ENCODE measurements around the gene ATOH8.

ATOH8 gene

GRCh38 chr2:85746321-85747004 is 7.3 kb upstream of the ATOH8 start:
- TF ChIP-seq Cebpa-rat (IDR thresholded peaks at IDR 0.05): no peak
- Histone ChIP-seq H3K36me3 (no peaks in the 10 kb centered on the region), H3K4me1 (peaks cover 47 to 78% (median 76%) of the 10 kb centered on the region in 10 experiments), H3K27ac (no peak overlapping the region), H3K9ac (peak overlapping the region in 2 of 11 experiments; percentile 9 to 24; a peak in 2 of 22 replicates), H3K9me3 (replicated peaks in 1 of 11) (no peaks in the 10 kb centered on the region), H3K4me3 (no peak overlapping the region; a peak in 1 of 20 replicates), H4K20me1 (peaks cover 0 to 23% (median 8%) of the 10 kb centered on the region in 11 experiments; a peak in 12 of 22 replicates), H3K4me2 (peak overlapping the region; percentile 70 to 89 (median 85)), H3K27me3 (peaks cover 8 to 55% (median 12%) of the 10 kb centered on the region in 11 experiments)

DNA sequence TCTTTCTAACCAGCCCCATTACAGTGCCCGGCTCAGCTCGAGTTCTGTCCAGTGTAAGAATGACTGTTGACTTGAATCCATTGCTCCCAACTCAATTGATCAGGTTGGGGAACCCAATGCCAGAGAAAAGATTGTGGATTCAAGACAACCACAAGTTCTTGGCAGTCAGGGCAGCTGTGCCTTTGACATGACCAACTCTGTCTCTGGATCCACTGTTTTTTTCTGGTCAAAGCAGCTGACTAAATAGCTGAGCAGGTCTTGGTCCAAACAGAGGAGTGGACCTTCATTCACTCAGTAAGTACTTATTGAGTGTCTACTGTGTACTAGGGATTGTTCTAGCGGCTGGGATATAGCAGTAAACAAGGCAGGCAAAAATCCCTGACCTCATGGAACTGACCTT is 6.3 kb upstream of the ATOH8 start:
- H3K9me3 ChIP-seq (replicated peaks in 1 of 11): no peaks in the 10 kb centered on the region
- H3K4me3 ChIP-seq: no peak overlapping the region
- peaks cover 18 to 60% (median 22%) of the 10 kb centered on the region in 11 experiments for H3K27me3 ChIP-seq
- H4K20me1 ChIP-seq: peaks cover 0 to 33% (median 16%) of the 10 kb centered on the region in 11 experiments; a peak in 12 of 22 replicates
- no peak overlapping the region for H3K9ac ChIP-seq
- peaks cover 47 to 70% (median 67%) of the 10 kb centered on the region in 10 experiments for H3K4me1 ChIP-seq
- no peak overlapping the region for H3K27ac ChIP-seq
- peak overlapping the region in 10 of 11 experiments; percentile 55 to 89 (median 79); a peak in 20 of 22 replicates for H3K4me2 ChIP-seq
- no peaks in the 10 kb centered on the region for H3K36me3 ChIP-seq
- no peak for TF ChIP-seq Cebpa-rat (IDR thresholded peaks at IDR 0.05)

- H3K4me1 ChIP-seq: peaks cover 48 to 64% (median 61%) of the 10 kb centered on the region in 10 experiments
- H3K4me2 ChIP-seq: peak overlapping the region; percentile 55 to 89 (median 76)
- H3K27ac ChIP-seq: peak overlapping the region in 2 of 11 experiments; percentile 35 to 39; a peak in 3 of 22 replicates
- no peak overlapping the region for H3K4me3 ChIP-seq
- H3K9me3 ChIP-seq (replicated peaks in 1 of 11): no peaks in the 10 kb centered on the region
- H3K36me3 ChIP-seq: no peaks in the 10 kb centered on the region
- no peak for TF ChIP-seq Cebpa-rat (IDR thresholded peaks at IDR 0.05)
- peaks cover 0 to 40% (median 18%) of the 10 kb centered on the region in 11 experiments; a peak in 14 of 22 replicates for H4K20me1 ChIP-seq
- peaks cover 25 to 60% (median 30%) of the 10 kb centered on the region in 11 experiments for H3K27me3 ChIP-seq
- H3K9ac ChIP-seq: 0 out of 22 replicates have a peak overlapping the region, but pooled peaks of 1 of the 11 experiments have one; percentile 16
These were observed 5.6 kb upstream of the ATOH8 start for GRCh38 chr2:85748039-85748734.

DNA sequence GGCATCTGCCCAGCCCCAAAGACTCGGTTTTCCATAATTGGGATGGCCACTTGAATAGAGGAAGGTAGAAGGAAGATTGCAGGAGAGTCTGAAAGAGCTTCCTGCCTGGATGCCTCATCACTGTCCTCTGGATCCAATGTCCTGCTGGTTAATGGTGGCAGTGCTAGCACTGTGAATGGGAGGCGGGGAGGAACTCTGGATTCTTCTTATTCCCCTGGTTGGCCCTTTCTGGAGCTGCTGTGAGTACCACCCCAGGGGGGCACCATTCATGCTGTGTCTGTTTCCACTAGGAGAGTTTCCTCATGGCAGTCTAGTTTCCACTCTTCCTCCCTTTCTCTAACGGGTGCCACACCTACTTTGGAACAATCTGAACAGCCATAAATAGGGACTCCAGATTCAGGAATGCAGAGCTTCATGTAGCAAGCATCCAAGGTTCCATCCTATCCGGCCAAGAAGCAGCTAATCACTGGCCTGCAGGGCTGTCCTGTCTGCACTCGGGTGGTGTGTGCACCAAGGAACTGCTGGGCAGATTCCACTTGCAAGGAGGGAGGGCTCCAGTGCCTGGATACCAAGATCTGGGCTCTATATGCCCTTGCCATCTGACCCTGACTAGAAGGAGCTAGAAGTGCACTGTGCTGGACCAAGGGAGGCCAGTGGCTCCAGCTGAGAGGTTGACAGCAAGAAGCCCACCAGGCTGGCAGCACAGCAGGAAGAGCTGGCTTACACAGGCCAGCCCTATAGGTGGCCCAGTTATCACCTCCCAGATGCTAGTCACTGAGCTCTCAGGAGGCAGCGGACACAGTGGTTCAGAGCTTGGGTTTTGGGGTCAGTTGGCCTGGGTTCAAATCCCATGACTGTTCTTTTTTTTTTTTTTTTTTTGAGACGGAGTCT is 4.6 kb upstream of the ATOH8 start:
- H3K27ac ChIP-seq: no peak overlapping the region
- no peaks in the 10 kb centered on the region for H3K9me3 ChIP-seq (replicated peaks in 1 of 11)
- no peak for TF ChIP-seq Cebpa-rat (IDR thresholded peaks at IDR 0.05)
- no peaks in the 10 kb centered on the region for H3K36me3 ChIP-seq
- peaks cover 53 to 60% (median 57%) of the 10 kb centered on the region in 10 experiments for H3K4me1 ChIP-seq
- H3K4me2 ChIP-seq: peak overlapping the region; percentile 55 to 89 (median 76); a peak in 21 of 22 replicates
- peaks cover 36 to 63% (median 40%) of the 10 kb centered on the region in 11 experiments for H3K27me3 ChIP-seq
- no peak overlapping the region for H3K9ac ChIP-seq
- H3K4me3 ChIP-seq: no peak overlapping the region
- peaks cover 0 to 45% (median 21%) of the 10 kb centered on the region in 11 experiments; a peak in 16 of 22 replicates for H4K20me1 ChIP-seq

- no peak overlapping the region for H3K4me3 ChIP-seq
- no peak for TF ChIP-seq Cebpa-rat (IDR thresholded peaks at IDR 0.05)
- H3K27me3 ChIP-seq: peaks cover 52 to 69% (median 57%) of the 10 kb centered on the region in 11 experiments
- H3K27ac ChIP-seq: no peak overlapping the region
- no peaks in the 10 kb centered on the region for H3K36me3 ChIP-seq
- no peak overlapping the region for H3K9ac ChIP-seq
- H4K20me1 ChIP-seq: peaks cover 0 to 50% (median 33%) of the 10 kb centered on the region in 11 experiments; a peak in 17 of 22 replicates
- H3K4me1 ChIP-seq: peaks cover 53 to 59% (median 57%) of the 10 kb centered on the region in 10 experiments
- no peaks in the 10 kb centered on the region for H3K9me3 ChIP-seq (replicated peaks in 1 of 11)
- no peak overlapping the region for H3K4me2 ChIP-seq
These were observed 2.9 kb upstream of the ATOH8 start for GRCh38 chr2:85750587-85751575.

- Histone ChIP-seq H3K4me2 (no peak overlapping the region), H3K27me3 (peaks cover 60 to 69% (median 63%) of the 10 kb centered on the region in 11 experiments)
These were observed 2.2 kb upstream of the ATOH8 start for GRCh38 chr2:85751627-85752026.

GRCh38 chr2:85753035-85753524 is 711 bp upstream of the ATOH8 start:
- Histone ChIP-seq H3K27me3 (peaks cover 68 to 76% (median 74%) of the 10 kb centered on the region in 11 experiments), H3K36me3 (no peaks in the 10 kb centered on the region), H3K27ac (0 out of 22 replicates have a peak overlapping the region, but pooled peaks of 1 of the 11 experiments have one; percentile 7), H3K9me3 (replicated peaks in 1 of 11) (no peaks in the 10 kb centered on the region), H4K20me1 (peaks cover 0 to 57% (median 33%) of the 10 kb centered on the region in 11 experiments; a peak in 17 of 22 replicates), H3K4me2 (peak overlapping the region; percentile 94 to 100 (median 100)), H3K9ac (peak overlapping the region in 7 of 11 experiments; percentile 28 to 71 (median 62); a peak in 10 of 22 replicates), H3K4me1 (peaks cover 32 to 38% (median 35%) of the 10 kb centered on the region in 10 experiments), H3K4me3 (peak overlapping the region; percentile 60 to 76 (median 66); a peak in 19 of 20 replicates)
- no peak for TF ChIP-seq Cebpa-rat (IDR thresholded peaks at IDR 0.05)

More at GRCh38 chr2:85751627-85752026, 2.2 kb upstream of the ATOH8 start:
- no peak overlapping the region for H3K4me3 ChIP-seq
- H4K20me1 ChIP-seq: peaks cover 0 to 51% (median 33%) of the 10 kb centered on the region in 11 experiments; a peak in 17 of 22 replicates
- H3K9ac ChIP-seq: no peak overlapping the region
- H3K36me3 ChIP-seq: no peaks in the 10 kb centered on the region
- peaks cover 46 to 51% (median 49%) of the 10 kb centered on the region in 10 experiments for H3K4me1 ChIP-seq
- TF ChIP-seq Cebpa-rat (IDR thresholded peaks at IDR 0.05): no peak
- no peak overlapping the region for H3K27ac ChIP-seq
- H3K9me3 ChIP-seq (replicated peaks in 1 of 11): no peaks in the 10 kb centered on the region

Data from BLaER1 treated with 17β-estradiol and CSF1 and Interleukin-3, amounts not matched to agents 10 nM and 100 nM (cell line).